ENCODE results near the gene HHLA2. TPM values are rescaled to one million over a fixed set of nuclear protein-coding genes. Genes with fewer than 3 reads are reported as not detected.

Gene HHLA2
- total and polyA plus RNA-seq, 5 donors from 2014 or later: 0.74 TPM; not detected in 4

DNA sequence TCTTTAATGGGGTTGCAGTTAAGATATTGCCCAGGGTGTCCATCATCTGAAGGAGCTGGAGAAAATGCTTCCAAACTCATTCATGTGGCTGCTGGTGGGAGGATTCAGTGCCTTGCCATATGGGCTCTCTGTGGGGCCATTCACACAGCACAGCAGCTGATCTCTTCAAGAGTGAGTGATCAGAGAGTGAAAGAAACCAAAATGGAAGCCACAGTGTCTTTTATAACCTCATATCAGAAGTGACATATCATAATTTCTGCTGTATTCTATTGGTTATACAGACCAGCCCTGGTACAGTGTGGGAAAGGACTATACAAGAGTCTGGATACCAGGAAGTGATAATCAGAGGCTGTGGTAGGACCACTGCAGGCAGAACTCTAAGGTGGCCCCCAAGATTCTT lies 33.6 kb downstream of the HHLA2 start:
- Histone ChIP-seq H3K27ac (ENCODE audit: insufficient read depth, low read length, poor library complexity, severe bottlenecking) (no peak overlapping the region), H3K4me1 (ENCODE audit: control insufficient read depth, insufficient read depth, low read length, poor library complexity, severe bottlenecking) (no peaks in the 10 kb centered on the region), H3K36me3 (ENCODE audit: control insufficient read depth, insufficient read depth, low read length) (no peaks in the 10 kb centered on the region), H3K27me3 (ENCODE audit: control insufficient read depth, insufficient read depth, low read length) (no peaks in the 10 kb centered on the region), H3K9me3 (ENCODE audit: control insufficient read depth in 2 of 2, low read length in 2 of 2) (no peaks in the 10 kb centered on the region), H3K4me3 (ENCODE audit: low read depth, low read length) (no peak overlapping the region)
- H3K36me3 Mint-ChIP-seq: peaks cover 4% of the 10 kb centered on the region
- H3K9me3 Mint-ChIP-seq: peaks cover 0 to 7% (median 3%) of the 10 kb centered on the region in 7 donors
- H3K4me1 Mint-ChIP-seq: peaks cover 14 to 22% (median 20%) of the 10 kb centered on the region in 4 donors
- no peaks in the 10 kb centered on the region for H3K27me3 Mint-ChIP-seq
- H3K4me3 Mint-ChIP-seq: no peak overlapping the region
- no peak for ATAC-seq (ENCODE audit: low read depth in 2 of 2)
- DNase-seq: no peak
- no peak overlapping the region for H3K27ac Mint-ChIP-seq

DNA sequence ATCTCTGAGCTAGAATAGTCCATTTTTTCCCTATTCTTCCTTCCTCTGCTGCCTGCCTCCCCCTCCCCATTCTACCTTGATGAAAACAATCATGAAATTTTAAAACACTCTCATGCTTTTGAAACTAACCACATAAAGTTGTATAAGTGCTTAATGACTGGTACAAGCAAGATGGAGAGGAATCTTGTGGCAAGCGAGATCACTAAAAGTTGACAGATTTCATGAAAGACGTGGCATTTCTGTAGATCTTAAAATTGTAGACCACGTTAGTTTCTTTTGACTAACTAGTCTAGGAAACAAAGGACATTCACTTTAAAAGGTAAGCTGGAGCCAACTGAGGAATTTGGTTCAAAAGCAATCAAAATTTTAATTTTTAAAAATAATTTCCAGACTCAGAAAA lies 35.4 kb downstream of the HHLA2 start:
- no peaks in the 10 kb centered on the region for H3K27me3 Mint-ChIP-seq
- no peaks in the 10 kb centered on the region for H3K27me3 ChIP-seq (ENCODE audit: control insufficient read depth, insufficient read depth, low read length)
- no peaks in the 10 kb centered on the region for H3K36me3 ChIP-seq (ENCODE audit: control insufficient read depth, insufficient read depth, low read length)
- DNase-seq (no peak), ATAC-seq (ENCODE audit: low read depth in 2 of 2) (no peak)
- no peak overlapping the region for H3K4me3 ChIP-seq (ENCODE audit: low read depth, low read length)
- peaks cover 14 to 22% (median 20%) of the 10 kb centered on the region in 4 donors for H3K4me1 Mint-ChIP-seq
- H3K27ac ChIP-seq (ENCODE audit: insufficient read depth, low read length, poor library complexity, severe bottlenecking): no peak overlapping the region
- no peak overlapping the region for H3K4me3 Mint-ChIP-seq
- H3K4me1 ChIP-seq (ENCODE audit: control insufficient read depth, insufficient read depth, low read length, poor library complexity, severe bottlenecking): no peaks in the 10 kb centered on the region
- peaks cover 4% of the 10 kb centered on the region for H3K36me3 Mint-ChIP-seq
- H3K9me3 ChIP-seq (ENCODE audit: control insufficient read depth in 2 of 2, low read length in 2 of 2): no peaks in the 10 kb centered on the region
- peaks cover 0 to 7% (median under 1%) of the 10 kb centered on the region in 7 donors for H3K9me3 Mint-ChIP-seq
- H3K27ac Mint-ChIP-seq: no peak overlapping the region

- Histone ChIP-seq H3K36me3 (ENCODE audit: control insufficient read depth, insufficient read depth, low read length) (no peaks in the 10 kb centered on the region), H3K27me3 (ENCODE audit: control insufficient read depth, insufficient read depth, low read length) (no peaks in the 10 kb centered on the region), H3K4me3 (ENCODE audit: low read depth, low read length) (no peak overlapping the region), H3K4me1 (ENCODE audit: control insufficient read depth, insufficient read depth, low read length, poor library complexity, severe bottlenecking) (no peaks in the 10 kb centered on the region), H3K27ac (ENCODE audit: insufficient read depth, low read length, poor library complexity, severe bottlenecking) (no peak overlapping the region), H3K9me3 (ENCODE audit: control insufficient read depth in 2 of 2, low read length in 2 of 2) (no peaks in the 10 kb centered on the region)
- H3K4me1 Mint-ChIP-seq: peaks cover 4 to 9% (median 8%) of the 10 kb centered on the region in 4 donors
- no peaks in the 10 kb centered on the region for H3K36me3 Mint-ChIP-seq
- no peak for DNase-seq
- no peak for ATAC-seq (ENCODE audit: low read depth in 2 of 2)
- H3K27me3 Mint-ChIP-seq: no peaks in the 10 kb centered on the region
- H3K9me3 Mint-ChIP-seq: no peaks in the 10 kb centered on the region
- H3K4me3 Mint-ChIP-seq: no peak overlapping the region
- H3K27ac Mint-ChIP-seq: no peak overlapping the region
These were observed 37.6 kb downstream of the HHLA2 start for GRCh38 chr3:108333961-108334360.

- H3K4me1 ChIP-seq (ENCODE audit: control insufficient read depth, insufficient read depth, low read length, poor library complexity, severe bottlenecking): no peaks in the 10 kb centered on the region
- no peaks in the 10 kb centered on the region for H3K27me3 ChIP-seq (ENCODE audit: control insufficient read depth, insufficient read depth, low read length)
- Mint-ChIP-seq H3K9me3 (peaks cover 0 to under 1% (median 0%) of the 10 kb centered on the region in 7 donors), H3K36me3 (no peaks in the 10 kb centered on the region), H3K4me1 (peaks cover 0 to 5% (median 1%) of the 10 kb centered on the region in 4 donors), H3K27ac (no peak overlapping the region), H3K27me3 (peaks cover under 1% of the 10 kb centered on the region), H3K4me3 (no peak overlapping the region)
- no peaks in the 10 kb centered on the region for H3K36me3 ChIP-seq (ENCODE audit: control insufficient read depth, insufficient read depth, low read length)
- H3K27ac ChIP-seq (ENCODE audit: insufficient read depth, low read length, poor library complexity, severe bottlenecking): no peak overlapping the region
- H3K4me3 ChIP-seq (ENCODE audit: low read depth, low read length): no peak overlapping the region
- no peaks in the 10 kb centered on the region for H3K9me3 ChIP-seq (ENCODE audit: control insufficient read depth in 2 of 2, low read length in 2 of 2)
- DNase-seq (no peak), ATAC-seq (ENCODE audit: low read depth in 2 of 2) (no peak)
These were observed 38.4 kb downstream of the HHLA2 start for GRCh38 chr3:108334701-108335100.

DNA sequence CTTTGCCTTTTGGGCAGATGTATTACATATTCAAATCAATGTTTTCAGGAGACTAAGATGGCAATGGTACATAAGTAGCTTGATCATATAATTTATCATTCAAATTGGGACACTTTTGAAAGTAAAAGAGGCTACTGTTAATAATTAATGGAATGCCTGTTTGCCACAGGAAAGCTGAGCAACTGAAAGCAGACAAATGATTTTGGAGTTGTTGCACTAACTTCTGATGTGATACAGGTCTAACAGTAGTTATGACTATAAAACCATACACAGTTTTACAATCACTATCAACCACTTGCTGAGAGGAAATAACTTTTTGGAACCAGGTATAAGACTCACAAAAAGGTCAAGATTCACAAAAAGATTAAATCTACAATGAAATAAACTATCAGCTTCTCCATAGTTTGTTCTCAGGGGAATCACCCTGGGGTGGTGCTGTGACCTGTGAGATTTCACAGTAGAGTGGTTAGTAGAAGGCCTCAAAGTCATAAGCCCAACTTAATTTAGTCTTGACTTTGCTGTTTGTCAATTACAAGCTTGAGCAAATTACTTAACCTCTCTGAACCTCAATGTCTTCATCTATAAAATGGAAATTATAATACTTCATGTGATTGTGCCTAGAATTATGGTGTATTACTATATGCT lies 42.7 kb downstream of the HHLA2 start:
- peaks cover 0 to 2% (median 0%) of the 10 kb centered on the region in 7 donors for H3K9me3 Mint-ChIP-seq
- H3K27ac ChIP-seq (ENCODE audit: insufficient read depth, low read length, poor library complexity, severe bottlenecking): no peak overlapping the region
- no peak overlapping the region for H3K27ac Mint-ChIP-seq
- H3K27me3 Mint-ChIP-seq: peaks cover 6% of the 10 kb centered on the region
- no peaks in the 10 kb centered on the region for H3K36me3 ChIP-seq (ENCODE audit: control insufficient read depth, insufficient read depth, low read length)
- H3K4me3 ChIP-seq (ENCODE audit: low read depth, low read length): no peak overlapping the region
- H3K4me1 Mint-ChIP-seq: peaks cover 0 to 9% (median 0%) of the 10 kb centered on the region in 4 donors
- no peak overlapping the region for H3K4me3 Mint-ChIP-seq
- H3K27me3 ChIP-seq (ENCODE audit: control insufficient read depth, insufficient read depth, low read length): no peaks in the 10 kb centered on the region
- ATAC-seq (ENCODE audit: low read depth in 2 of 2) (no peak), DNase-seq (no peak)
- H3K36me3 Mint-ChIP-seq: no peaks in the 10 kb centered on the region
- H3K4me1 ChIP-seq (ENCODE audit: control insufficient read depth, insufficient read depth, low read length, poor library complexity, severe bottlenecking): no peaks in the 10 kb centered on the region
- H3K9me3 ChIP-seq (ENCODE audit: control insufficient read depth in 2 of 2, low read length in 2 of 2): no peaks in the 10 kb centered on the region

GRCh38 chr3:108341911-108342310 lies 45.6 kb downstream of the HHLA2 start:
- Mint-ChIP-seq H3K27ac (no peak overlapping the region), H3K27me3 (peaks cover 6% of the 10 kb centered on the region), H3K4me1 (peaks cover 0 to 9% (median 0%) of the 10 kb centered on the region in 4 donors), H3K9me3 (peaks cover 0 to 2% (median 0%) of the 10 kb centered on the region in 7 donors), H3K4me3 (no peak overlapping the region), H3K36me3 (no peaks in the 10 kb centered on the region)
- H3K4me3 ChIP-seq (ENCODE audit: low read depth, low read length): no peak overlapping the region
- H3K9me3 ChIP-seq (ENCODE audit: control insufficient read depth in 2 of 2, low read length in 2 of 2): no peaks in the 10 kb centered on the region
- ATAC-seq (ENCODE audit: low read depth in 2 of 2): no peak
- H3K27ac ChIP-seq (ENCODE audit: insufficient read depth, low read length, poor library complexity, severe bottlenecking): no peak overlapping the region
- no peaks in the 10 kb centered on the region for H3K36me3 ChIP-seq (ENCODE audit: control insufficient read depth, insufficient read depth, low read length)
- DNase-seq: no peak
- no peaks in the 10 kb centered on the region for H3K4me1 ChIP-seq (ENCODE audit: control insufficient read depth, insufficient read depth, low read length, poor library complexity, severe bottlenecking)
- H3K27me3 ChIP-seq (ENCODE audit: control insufficient read depth, insufficient read depth, low read length): no peaks in the 10 kb centered on the region

GRCh38 chr3:108342837-108343486 lies 46.6 kb downstream of the HHLA2 start:
- no peaks in the 10 kb centered on the region for H3K4me1 ChIP-seq (ENCODE audit: control insufficient read depth, insufficient read depth, low read length, poor library complexity, severe bottlenecking)
- no peaks in the 10 kb centered on the region for H3K9me3 ChIP-seq (ENCODE audit: control insufficient read depth in 2 of 2, low read length in 2 of 2)
- H3K27me3 ChIP-seq (ENCODE audit: control insufficient read depth, insufficient read depth, low read length): no peaks in the 10 kb centered on the region
- Mint-ChIP-seq H3K27ac (peak overlapping the region in 2 of 3 donors; percentile 6 to 11), H3K9me3 (peaks cover 0 to 5% (median 0%) of the 10 kb centered on the region in 7 donors), H3K27me3 (peaks cover 11% of the 10 kb centered on the region), H3K36me3 (no peaks in the 10 kb centered on the region), H3K4me3 (no peak overlapping the region), H3K4me1 (peaks cover 0 to 9% (median 0%) of the 10 kb centered on the region in 4 donors)
- H3K4me3 ChIP-seq (ENCODE audit: low read depth, low read length): no peak overlapping the region
- no peak overlapping the region for H3K27ac ChIP-seq (ENCODE audit: insufficient read depth, low read length, poor library complexity, severe bottlenecking)
- ATAC-seq (ENCODE audit: low read depth in 2 of 2): no peak
- peak in 1 of 3 donors; percentile 59 for DNase-seq
- no peaks in the 10 kb centered on the region for H3K36me3 ChIP-seq (ENCODE audit: control insufficient read depth, insufficient read depth, low read length)

Measured in CD4-positive, CD25-positive, alpha-beta regulatory T cell (primary cell).